ENCODE results near the gene CD93. TPM values are rescaled to one million over a fixed set of nuclear protein-coding genes. Genes with fewer than 3 reads are reported as not detected.

Gene CD93
- polyA plus RNA-seq, 1 donor from 2014 or later, result not detected

GRCh38 chr20:23132930-23133559 is 46.9 kb upstream of the CD93 start:
- Histone ChIP-seq H3K79me2 (replicated peaks; ENCODE audit: insufficient read depth, low read length) (no peaks in the 10 kb centered on the region), H2AFZ (ENCODE audit: low read depth, low read length) (no peak overlapping the region), H3K4me2 (ENCODE audit: low read length) (no peak overlapping the region), H3K4me3 (ENCODE audit: low read length) (no peak overlapping the region), H4K20me1 (ENCODE audit: insufficient read depth) (no peaks in the 10 kb centered on the region), H3K9ac (ENCODE audit: low read length) (no peak overlapping the region), H3K9me2 (ENCODE audit: insufficient read depth, low read length) (no peaks in the 10 kb centered on the region), H3K9me3 (ENCODE audit: low read length) (no peaks in the 10 kb centered on the region), H3K36me3 (ENCODE audit: insufficient read depth, low read length) (no peaks in the 10 kb centered on the region), H3F3A (ENCODE audit: insufficient read depth, low read length, poor library complexity, severe bottlenecking) (no peaks in the 10 kb centered on the region), H3K27ac (ENCODE audit: low read length) (no peak overlapping the region), H3K27me3 (ENCODE audit: insufficient read depth, low read depth, low read length) (no peaks in the 10 kb centered on the region)
- no peak for TF ChIP-seq SMC3 (conservative IDR thresholded peaks at IDR 0.05; ENCODE audit: poor library complexity)
- no peak for TF ChIP-seq TAF1 (IDR thresholded peaks at IDR 0.05; ENCODE audit: low read depth)
- TF ChIP-seq MXI1 (conservative IDR thresholded peaks at IDR 0.05; ENCODE audit: poor library complexity, severe bottlenecking), result no peak
- TF ChIP-seq EP300 (conservative IDR thresholded peaks at IDR 0.05; ENCODE audit: poor library complexity, severe bottlenecking), result no peak
- TF ChIP-seq POLR2AphosphoS5 (IDR thresholded peaks at IDR 0.05), result no peak
- no peak for TF ChIP-seq REST (IDR thresholded peaks at IDR 0.05; ENCODE audit: borderline replicate concordance)
- TF ChIP-seq CTCF (IDR thresholded peaks at IDR 0.05; ENCODE audit: poor library complexity, severe bottlenecking), result no peak

GRCh38 chr20:23132293-23132929 is 46.3 kb upstream of the CD93 start:
- no peaks in the 10 kb centered on the region for H3K9me3 ChIP-seq (ENCODE audit: low read length)
- no peak overlapping the region for H3K4me3 ChIP-seq (ENCODE audit: low read length)
- no peaks in the 10 kb centered on the region for H3K27me3 ChIP-seq (ENCODE audit: insufficient read depth, low read depth, low read length)
- TF ChIP-seq MXI1 (conservative IDR thresholded peaks at IDR 0.05; ENCODE audit: poor library complexity, severe bottlenecking), result no peak
- TF ChIP-seq REST (IDR thresholded peaks at IDR 0.05; ENCODE audit: borderline replicate concordance), result no peak
- no peak for TF ChIP-seq SMC3 (conservative IDR thresholded peaks at IDR 0.05; ENCODE audit: poor library complexity)
- TF ChIP-seq RAD21 (conservative IDR thresholded peaks at IDR 0.05), result no peak
- TF ChIP-seq CTCF (IDR thresholded peaks at IDR 0.05; ENCODE audit: poor library complexity, severe bottlenecking), result no peak
- TF ChIP-seq EZH2 (IDR thresholded peaks at IDR 0.05; ENCODE audit: borderline replicate concordance, insufficient read depth, low read length, poor library complexity, severe bottlenecking), result no peak
- TF ChIP-seq POLR2AphosphoS5 (IDR thresholded peaks at IDR 0.05), result no peak
- H3K9me2 ChIP-seq (ENCODE audit: insufficient read depth, low read length), result no peaks in the 10 kb centered on the region
- no peak overlapping the region for H3K9ac ChIP-seq (ENCODE audit: low read length)
- no peaks in the 10 kb centered on the region for H3K79me2 ChIP-seq (replicated peaks; ENCODE audit: insufficient read depth, low read length)
- no peak overlapping the region for H3K4me2 ChIP-seq (ENCODE audit: low read length)
- H2AFZ ChIP-seq (ENCODE audit: low read depth, low read length), result no peak overlapping the region
- H3K27ac ChIP-seq (ENCODE audit: low read length), result no peak overlapping the region
- H3K36me3 ChIP-seq (ENCODE audit: insufficient read depth, low read length), result no peaks in the 10 kb centered on the region
- no peaks in the 10 kb centered on the region for H4K20me1 ChIP-seq (ENCODE audit: insufficient read depth)
- H3F3A ChIP-seq (ENCODE audit: insufficient read depth, low read length, poor library complexity, severe bottlenecking), result no peaks in the 10 kb centered on the region

Measured in neural cell (in vitro differentiated cells).